Ascending aorta (tissue), 2 donors: ENCODE measurements around the gene PLCL2. TPM values are rescaled to one million over a fixed set of nuclear protein-coding genes. Genes with fewer than 3 reads are reported as not detected.

Source experiments
- DNase-seq, 2 donors: peaks; one replicate each; pipeline ENCODE4 v3.0.0-alpha.2; 2019; ENCODE audit warnings: low spot score in 2 of 2
- H3K27ac ChIP-seq, 2 donors: fragments of 200-600 bp; sonication (generic); one replicate each; pipeline ENCODE4 v1.5.1; 2016 to 2017; ENCODE audit warnings: mild to moderate bottlenecking in 1 of 2
- H3K27me3 ChIP-seq: fragments of 200-600 bp; sonication (generic); one replicate; pipeline ENCODE4 v1.5.1; 2017
- H3K36me3 ChIP-seq, 2 donors: fragments of 200-600 bp; sonication (generic); one replicate each; pipeline ENCODE4 v1.5.1; 2016
- H3K4me1 ChIP-seq, 2 donors: fragments of 200-600 bp; sonication (generic); one replicate each; pipeline ENCODE4 v1.5.1; 2016 to 2017; ENCODE audit warnings: mild to moderate bottlenecking in 1 of 2
- H3K4me3 ChIP-seq, 2 donors: fragments of 200-600 bp; sonication (generic); one replicate each; pipeline ENCODE4 v1.5.1; 2016 to 2017; ENCODE audit warnings: mild to moderate bottlenecking in 1 of 2
- H3K9me3 ChIP-seq, 2 donors: fragments of 200-600 bp; sonication (generic); one replicate each; pipeline ENCODE4 v1.5.1; 2016
- CTCF ChIP-seq, 3 experiments: fragments of 200-600 bp in 2 of 3; fragments of 450-650 bp in 1 of 3; sonication (generic) in 2 of 3; IDR thresholded peaks; one replicate each; pipeline ENCODE4 v1.5.1; 2016 to 2019; ENCODE audit warnings: antibody characterized with exemption in 3 of 3, mild to moderate bottlenecking in 1 of 3, moderate library complexity in 1 of 3
- intact Hi-C: fragments of 100-400 bp; cut with DNase I; formaldehyde crosslinking; loops from one replicate; pipeline ENCODE4 v1.15.1; 2023
- total RNA-seq: library from RNA; depleted of rRNA; stranded (reverse); fragments of >200 nt; gene quantifications from one replicate; pipeline ENCODE4 v1.1.0, GENCODE V29; 2016

PLCL2 gene
- total RNA-seq, 1 donor from 2014 or later, result 2.9 TPM

- H3K27me3 ChIP-seq, result no peaks in the 10 kb centered on the region
- H3K27ac ChIP-seq, result no peak overlapping the region
- H3K4me3 ChIP-seq, result no peak overlapping the region
- H3K4me1 ChIP-seq, result peaks cover 0 to 15% of the 10 kb centered on the region in 2 donors
- intact Hi-C loops, result loop anchor here (10.0 kb wide), 1 partner anchor 284 kb away; the partner anchor contains the start of gene DAZL
- no peaks in the 10 kb centered on the region for H3K9me3 ChIP-seq
- TF ChIP-seq CTCF (IDR thresholded peaks at IDR 0.05), result no peak
- H3K36me3 ChIP-seq, result no peaks in the 10 kb centered on the region
- no peak for DNase-seq
These were observed 4.2 kb downstream of the PLCL2 start for GRCh38 chr3:16888785-16889607.

GRCh38 chr3:16890597-16891333 is 6.0 kb downstream of the PLCL2 start:
- H3K36me3 ChIP-seq, result no peaks in the 10 kb centered on the region
- H3K27ac ChIP-seq, result no peak overlapping the region
- no peak for DNase-seq
- H3K4me3 ChIP-seq, result no peak overlapping the region
- no peaks in the 10 kb centered on the region for H3K9me3 ChIP-seq
- no peak for TF ChIP-seq CTCF (IDR thresholded peaks at IDR 0.05)
- H3K4me1 ChIP-seq, result peaks cover 0 to 13% of the 10 kb centered on the region in 2 donors
- H3K27me3 ChIP-seq, result no peaks in the 10 kb centered on the region
- intact Hi-C loops, result no loop called here

GRCh38 chr3:16893618-16894200 is 9.0 kb downstream of the PLCL2 start:
- H3K4me3 ChIP-seq, result no peak overlapping the region
- TF ChIP-seq CTCF (IDR thresholded peaks at IDR 0.05), result no peak
- H3K9me3 ChIP-seq, result no peaks in the 10 kb centered on the region
- DNase-seq, result no peak
- no peak overlapping the region for H3K27ac ChIP-seq
- no peaks in the 10 kb centered on the region for H3K36me3 ChIP-seq
- H3K4me1 ChIP-seq, result peaks cover 0 to 3% of the 10 kb centered on the region in 2 donors
- no peaks in the 10 kb centered on the region for H3K27me3 ChIP-seq
- intact Hi-C loops, result no loop called here

GRCh38 chr3:16896094-16896627 is 11.4 kb downstream of the PLCL2 start:
- Histone ChIP-seq H3K9me3 (no peaks in the 10 kb centered on the region), H3K27me3 (no peaks in the 10 kb centered on the region), H3K27ac (no peak overlapping the region), H3K4me1 (no peaks in the 10 kb centered on the region), H3K4me3 (no peak overlapping the region), H3K36me3 (no peaks in the 10 kb centered on the region)
- no peak for DNase-seq
- intact Hi-C loops, result no loop called here
- TF ChIP-seq CTCF (IDR thresholded peaks at IDR 0.05), result no peak

GRCh38 chr3:16896820-16897219 is 12.1 kb downstream of the PLCL2 start:
- TF ChIP-seq CTCF (IDR thresholded peaks at IDR 0.05), result no peak
- Histone ChIP-seq H3K4me1 (no peaks in the 10 kb centered on the region), H3K9me3 (no peaks in the 10 kb centered on the region), H3K36me3 (no peaks in the 10 kb centered on the region), H3K27me3 (no peaks in the 10 kb centered on the region), H3K27ac (no peak overlapping the region), H3K4me3 (no peak overlapping the region)
- intact Hi-C loops, result no loop called here
- no peak for DNase-seq
